LoVo (cell line): ENCODE data around the gene ATG4D.
"Not testable (repeated sequence)": the region's sequence is repeated elsewhere in the genome, so short reads cannot be mapped to it uniquely, and the experiment has no call there.

Experiments used
- DNase-seq: peaks from one replicate; pipeline ENCODE4 v3.0.0-alpha.2; 2016; ENCODE audit warnings: low spot score

Gene ATG4D

DNA sequence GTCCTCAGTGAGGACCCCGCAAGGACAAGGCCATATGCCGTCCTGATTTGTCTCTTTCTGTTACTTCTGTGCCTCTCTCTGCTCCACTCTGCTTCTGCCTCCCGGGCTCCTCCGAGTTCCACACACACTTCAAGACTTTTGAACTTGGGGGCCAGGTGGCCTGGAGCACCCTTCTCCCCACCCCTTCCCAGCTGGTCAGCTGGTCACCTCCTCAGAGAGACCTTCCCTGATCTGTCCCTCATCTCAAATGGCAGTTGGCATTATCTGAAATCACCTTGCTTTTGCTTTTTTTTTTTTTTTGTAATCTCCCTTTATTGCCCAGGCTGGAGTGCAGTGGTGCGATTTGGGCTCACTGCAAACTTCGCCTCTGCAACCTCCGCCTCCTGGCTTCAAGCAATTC lies 24.3 kb upstream of the ATG4D start:
- no peak for DNase-seq

GRCh38 chr19:10520652-10521318 lies 22.9 kb upstream of the ATG4D start:
- DNase-seq, result no peak

DNA sequence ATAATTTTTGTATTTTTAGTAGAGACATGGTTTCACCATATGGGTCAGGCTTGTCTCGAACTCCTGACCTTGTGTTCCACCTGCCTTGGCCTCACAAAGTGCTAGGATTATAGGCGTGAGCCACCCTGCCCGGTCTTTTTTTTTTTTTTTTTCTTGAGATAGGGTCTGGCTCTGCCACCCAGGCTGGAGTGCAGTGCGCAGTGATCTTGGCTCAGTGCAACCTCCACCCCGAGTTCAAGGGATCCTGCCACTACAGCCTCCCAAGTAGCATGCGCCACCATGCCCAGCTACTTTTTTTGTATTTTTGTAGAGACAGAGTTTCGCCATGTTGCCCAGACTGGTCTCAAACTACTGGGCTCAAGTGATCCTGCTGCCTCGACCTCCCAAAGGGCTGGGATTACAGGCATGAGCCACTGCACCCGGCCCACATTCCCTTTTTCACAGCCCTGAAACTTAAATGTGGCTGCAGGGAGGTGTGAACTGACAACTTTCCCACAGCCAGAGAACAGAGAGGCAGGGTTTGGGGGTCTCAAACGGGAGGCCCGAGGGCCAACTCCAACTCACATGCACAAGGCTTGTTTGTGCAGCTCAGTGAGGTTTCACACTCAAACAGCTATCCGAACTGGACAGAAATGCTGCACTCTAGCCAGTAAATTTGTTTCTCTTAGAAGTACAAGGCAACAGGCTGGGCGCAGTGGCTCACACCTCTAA lies 22.1 kb upstream of the ATG4D start:
- no peak for DNase-seq

DNA sequence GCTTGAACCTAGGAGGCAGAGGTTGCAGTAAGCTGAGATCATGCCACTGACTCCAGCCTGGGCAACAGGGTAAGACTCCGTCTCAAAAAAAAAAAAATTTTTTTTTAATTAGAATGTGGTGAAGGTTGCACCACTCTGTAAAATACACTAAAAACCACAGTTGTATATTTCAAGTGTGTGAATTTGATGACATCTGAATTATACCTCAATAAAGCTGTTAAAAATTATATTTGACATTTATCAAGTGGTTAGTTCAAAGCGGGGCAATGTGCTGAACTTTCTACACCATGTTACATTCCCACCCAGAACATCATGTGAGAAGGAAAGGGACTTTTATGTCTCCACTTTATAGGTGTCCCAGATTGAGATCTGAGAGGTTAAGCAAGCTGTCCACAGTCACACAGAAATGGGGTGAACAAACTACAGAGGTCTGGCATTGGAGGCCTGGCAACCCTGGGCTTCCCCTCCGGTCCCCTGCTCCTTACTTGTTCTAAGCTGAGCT lies 20.5 kb upstream of the ATG4D start:
- DNase-seq, result no peak

DNA sequence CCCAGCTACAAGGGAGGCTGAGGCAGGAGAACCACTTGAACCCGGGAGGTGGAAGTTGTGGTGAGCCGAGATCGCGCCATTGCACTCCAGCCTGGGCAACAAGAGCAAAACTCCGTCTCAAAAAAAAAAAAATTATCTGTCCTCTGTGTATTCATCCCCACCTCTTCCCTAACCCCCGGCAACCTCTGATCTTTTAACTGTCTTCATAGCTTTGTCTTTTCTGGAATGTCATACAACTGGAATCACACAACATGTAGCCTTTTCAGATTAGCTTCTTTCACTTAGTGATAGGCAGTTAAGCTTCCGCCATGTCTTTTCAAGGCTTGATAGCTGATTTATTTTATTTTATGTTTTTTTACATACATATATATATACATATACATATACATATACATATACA lies 18.1 kb upstream of the ATG4D start:
- no peak for DNase-seq

DNA sequence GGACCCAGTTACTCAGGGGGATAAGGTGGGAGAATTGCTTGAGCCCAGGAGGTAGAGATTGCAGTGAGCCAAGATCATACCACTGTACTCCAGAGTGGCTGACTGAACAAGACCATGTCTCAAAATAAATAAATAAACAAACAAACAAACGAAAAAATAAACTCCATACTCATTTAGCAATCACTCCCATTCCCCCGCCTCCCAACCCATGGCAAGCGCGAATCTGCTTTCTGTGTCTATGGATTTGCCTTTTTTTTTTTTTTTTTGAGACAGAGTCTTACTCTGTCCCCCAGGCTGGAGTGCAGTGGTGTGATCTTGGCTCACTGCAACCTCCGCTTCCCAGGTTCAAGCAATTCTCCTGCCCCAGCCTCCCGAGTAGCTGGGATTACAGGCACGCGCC lies 16.8 kb upstream of the ATG4D start:
- DNase-seq, result not testable (repeated sequence)

DNA sequence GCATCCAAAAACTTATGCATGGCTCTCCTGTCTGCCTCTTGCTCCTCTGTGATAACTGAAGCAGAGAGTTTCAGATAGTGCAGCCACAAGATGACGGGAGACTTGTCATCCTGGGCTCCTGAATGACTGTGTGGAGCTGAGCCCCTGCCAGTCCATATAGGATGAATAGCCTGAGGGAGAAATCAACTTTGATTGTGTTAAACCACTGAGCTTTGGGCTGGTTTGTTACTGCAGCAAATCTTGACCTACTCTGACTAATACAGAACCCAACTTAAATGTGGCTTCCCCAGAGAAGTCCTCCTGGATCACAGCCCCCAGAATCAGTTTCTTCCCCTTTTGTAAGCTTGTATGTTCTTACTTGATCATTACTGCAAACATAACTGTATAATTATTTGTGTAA lies 11.2 kb upstream of the ATG4D start:
- no peak for DNase-seq

DNA sequence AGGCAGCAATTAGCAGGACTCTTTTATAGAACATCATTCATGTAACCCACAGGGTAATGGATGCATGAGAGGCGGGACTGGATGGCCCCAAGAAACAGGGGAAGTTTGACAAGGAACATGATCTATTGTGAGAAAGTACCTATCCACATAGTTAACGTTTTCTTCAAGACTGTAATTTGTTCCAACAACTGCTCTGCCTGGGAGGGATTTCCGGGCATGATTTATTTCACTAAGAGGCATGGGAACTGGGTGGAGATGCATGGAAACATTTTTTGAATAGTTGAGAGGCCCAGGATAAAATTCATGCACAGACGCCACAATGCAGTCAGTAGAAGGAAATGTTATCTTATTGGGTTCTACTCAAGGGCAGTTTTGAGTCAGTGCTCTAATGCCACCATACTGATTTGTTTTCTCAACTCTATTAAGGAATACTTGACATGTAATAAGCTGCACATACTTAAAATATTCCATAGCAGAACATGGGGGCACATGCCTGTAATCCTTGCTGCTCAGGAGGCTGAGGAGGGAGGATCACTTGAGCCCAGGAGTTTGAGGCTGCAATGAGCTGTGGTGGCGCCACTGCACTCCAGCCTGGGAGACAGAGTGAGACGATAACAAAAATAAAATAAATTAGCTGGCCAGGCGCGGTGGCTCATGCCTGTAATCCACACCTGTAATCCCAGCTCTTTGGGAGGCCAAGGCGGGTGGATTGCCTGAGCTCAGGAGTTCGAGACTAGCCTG lies 9.9 kb upstream of the ATG4D start:
- no peak for DNase-seq

GRCh38 chr19:10535613-10536012 lies 8.1 kb upstream of the ATG4D start:
- no peak for DNase-seq

DNA sequence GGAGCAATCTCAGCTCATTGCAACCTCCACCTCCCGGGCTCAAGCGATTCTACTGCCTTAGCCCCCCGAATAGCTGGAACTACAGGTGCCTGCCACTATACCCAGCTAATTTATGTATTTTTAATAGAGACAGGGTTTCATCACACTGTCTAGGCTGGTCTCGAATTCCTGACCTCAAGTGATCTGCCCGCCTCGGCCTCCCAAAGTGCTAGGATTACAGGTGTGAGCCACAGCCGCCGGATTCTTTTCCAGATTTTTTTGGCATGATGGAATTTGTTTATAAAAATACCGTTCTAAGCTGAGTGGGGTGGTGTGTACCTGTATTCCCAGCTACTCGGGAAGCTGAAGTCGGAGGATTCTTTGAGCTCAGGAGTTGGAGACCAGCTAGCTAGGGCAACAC lies 6.0 kb upstream of the ATG4D start:
- DNase-seq, result no peak

DNA sequence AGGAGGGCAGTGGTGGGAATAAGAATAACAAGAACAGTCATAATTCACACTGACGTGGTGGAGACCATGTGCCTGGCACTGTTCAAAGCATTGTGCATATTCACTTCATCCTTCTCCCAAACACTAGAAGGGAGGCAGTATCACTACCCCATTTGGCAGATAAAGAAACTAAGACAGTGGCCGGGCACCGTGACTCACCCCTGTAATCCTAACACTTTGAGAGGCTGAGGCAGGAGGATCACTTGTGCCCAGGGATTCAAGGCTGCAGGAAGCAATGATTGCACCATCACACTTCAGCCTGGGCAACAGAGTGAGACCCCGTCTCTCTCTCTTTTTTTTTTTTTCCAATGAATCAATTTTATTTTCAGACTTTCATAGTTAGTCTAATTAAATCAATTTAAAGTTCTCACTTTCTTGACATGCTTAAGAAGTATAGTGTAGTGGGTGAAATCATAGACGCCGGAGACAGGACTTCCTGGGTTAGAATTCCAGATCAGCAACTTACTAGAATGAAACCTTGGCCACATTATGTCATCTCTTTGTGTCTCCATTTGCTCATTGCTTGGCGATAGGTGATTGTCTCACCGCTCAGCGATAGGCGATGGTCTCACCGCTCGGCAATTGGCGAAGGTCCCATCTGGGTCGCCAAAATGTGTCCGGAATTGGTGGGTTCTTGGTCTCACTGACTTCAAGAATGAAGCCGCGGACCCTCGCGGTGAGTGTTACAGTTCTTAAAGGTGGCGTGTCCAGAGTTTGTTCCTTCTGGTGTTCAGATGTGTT lies 5.3 kb upstream of the ATG4D start:
- no peak for DNase-seq

GRCh38 chr19:10539016-10539415 lies 4.7 kb upstream of the ATG4D start:
- DNase-seq, result not testable (repeated sequence)

DNA sequence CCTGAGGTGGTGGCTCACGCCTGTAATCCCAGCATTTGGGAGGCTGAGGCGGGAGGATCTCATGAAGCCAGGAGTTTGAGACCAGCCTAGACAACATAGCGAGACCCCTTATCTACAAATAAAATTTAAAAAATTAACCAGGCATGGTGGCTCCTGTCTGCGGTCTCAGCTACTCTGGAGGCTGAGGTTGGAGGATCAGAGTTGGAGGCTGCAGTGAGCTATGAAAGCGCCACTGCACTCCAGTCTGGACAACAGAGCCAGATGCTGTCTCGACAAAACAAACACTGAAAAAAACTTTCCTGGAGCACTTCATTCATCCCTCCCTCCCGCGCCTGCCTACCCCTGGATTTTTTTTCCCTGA lies 665 bp upstream of the ATG4D start:
- no peak for DNase-seq

DNA sequence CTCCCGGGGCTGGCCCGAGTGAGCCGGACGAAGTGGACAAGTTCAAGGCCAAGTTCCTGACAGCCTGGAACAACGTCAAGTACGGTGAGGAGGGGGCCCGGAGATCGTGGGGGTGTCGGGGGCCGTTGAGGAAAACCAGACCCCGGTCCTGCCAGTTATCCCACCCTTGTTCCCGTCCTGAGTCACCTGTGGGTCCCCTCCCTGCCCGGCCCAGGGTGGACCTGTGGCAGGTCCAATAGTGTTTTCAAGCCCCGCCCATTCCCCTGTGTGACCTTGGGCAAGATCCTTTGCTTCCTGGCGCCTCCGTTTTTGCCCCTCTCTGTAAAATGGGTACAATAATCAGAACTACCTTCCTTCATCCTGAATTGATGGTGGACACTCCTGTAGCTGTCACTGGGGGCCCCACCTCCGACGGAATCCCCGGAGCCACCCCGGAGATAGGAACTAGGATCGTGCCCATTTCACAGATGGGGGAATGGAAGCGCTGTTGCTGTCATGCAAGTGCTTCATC lies 593 bp downstream of the ATG4D start:
- peak; percentile 34 for DNase-seq

DNA sequence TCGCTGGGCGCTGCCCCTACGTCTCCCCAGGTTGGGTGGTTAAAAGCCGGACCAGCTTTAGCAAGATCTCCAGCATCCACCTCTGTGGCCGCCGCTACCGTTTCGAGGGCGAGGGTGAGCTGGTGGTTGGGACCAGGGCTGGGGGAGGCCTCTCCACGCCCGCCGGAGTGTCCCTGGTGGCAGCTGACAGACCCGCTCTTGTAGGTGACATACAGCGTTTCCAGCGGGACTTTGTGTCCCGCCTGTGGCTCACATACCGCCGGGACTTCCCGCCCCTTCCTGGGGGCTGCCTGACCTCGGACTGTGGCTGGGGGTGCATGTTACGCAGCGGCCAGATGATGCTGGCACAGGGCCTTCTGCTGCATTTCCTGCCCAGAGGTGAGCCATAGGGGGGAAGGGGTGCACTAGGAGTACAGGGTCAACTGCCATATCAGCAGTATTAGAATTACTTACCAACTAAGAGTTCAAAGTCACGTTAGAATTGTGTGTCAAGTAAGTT lies 1.1 kb downstream of the ATG4D start:
- DNase-seq, result no peak

- no peak for DNase-seq
Measured at GRCh38 chr19:10546817-10547216, 3.1 kb downstream of the ATG4D start.

- DNase-seq, result no peak
Measured at GRCh38 chr19:10548746-10549276, 5.1 kb downstream of the ATG4D start.

DNA sequence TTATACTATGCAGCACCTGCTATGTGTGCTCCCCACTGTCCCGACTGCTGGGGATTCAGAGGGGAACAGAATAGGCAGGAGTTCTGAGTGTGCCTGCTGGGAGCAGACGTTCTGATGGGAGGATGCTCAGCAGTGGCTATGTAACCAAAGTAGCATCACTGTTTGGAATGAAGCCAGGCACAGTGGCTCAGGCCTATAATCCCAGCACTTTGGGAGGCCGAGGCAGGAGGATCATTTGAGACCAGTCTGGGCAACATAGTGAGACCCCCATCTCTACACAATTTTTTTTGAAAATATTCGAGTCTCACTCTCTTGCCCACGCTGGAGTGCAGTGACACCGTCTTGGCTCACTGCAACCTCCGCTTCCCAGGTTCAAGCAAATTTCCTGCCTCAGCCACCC lies 6.0 kb downstream of the ATG4D start:
- no peak for DNase-seq

GRCh38 chr19:10550336-10550735 lies 6.6 kb downstream of the ATG4D start:
- DNase-seq, result no peak

GRCh38 chr19:10551006-10551405 lies 7.3 kb downstream of the ATG4D start:
- DNase-seq, result not testable (repeated sequence)

- no peak for DNase-seq
Measured at GRCh38 chr19:10551698-10552301, 8.1 kb downstream of the ATG4D start.
